ENCODE data around the gene CNTNAP5. TPM values are rescaled to one million over a fixed set of nuclear protein-coding genes. Genes with fewer than 3 reads are reported as not detected.

The CNTNAP5 gene
- total RNA-seq, 1 experiment from 2014 or later: not detected

DNA sequence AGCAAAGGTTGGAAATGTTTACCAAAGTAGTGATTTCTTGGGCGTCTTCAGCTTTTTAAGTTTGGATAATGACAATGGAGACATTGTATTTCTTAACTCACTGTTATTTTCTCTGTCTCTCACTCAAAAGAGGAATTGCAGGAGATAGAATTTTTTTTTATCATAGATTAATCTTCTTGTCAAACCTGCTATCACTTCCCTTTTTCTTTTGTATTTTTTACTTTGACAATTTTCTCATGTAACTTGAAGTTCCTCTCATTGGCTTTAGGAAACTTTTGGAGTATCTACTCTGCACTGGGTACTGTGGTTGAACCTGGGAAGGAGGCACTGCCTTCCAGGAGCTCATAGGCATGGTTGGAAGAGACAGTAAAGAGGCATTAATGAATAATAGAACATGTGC lies 489.1 kb downstream of the CNTNAP5 start:
- Histone ChIP-seq H3K4me3 (no peak overlapping the region), H3K36me3 (no peaks in the 10 kb centered on the region), H3K4me1 (no peaks in the 10 kb centered on the region), H3K27me3 (no peaks in the 10 kb centered on the region), H3K9me3 (replicated peaks) (no peaks in the 10 kb centered on the region), H3K27ac (no peak overlapping the region)
- no peak for DNase-seq

DNA sequence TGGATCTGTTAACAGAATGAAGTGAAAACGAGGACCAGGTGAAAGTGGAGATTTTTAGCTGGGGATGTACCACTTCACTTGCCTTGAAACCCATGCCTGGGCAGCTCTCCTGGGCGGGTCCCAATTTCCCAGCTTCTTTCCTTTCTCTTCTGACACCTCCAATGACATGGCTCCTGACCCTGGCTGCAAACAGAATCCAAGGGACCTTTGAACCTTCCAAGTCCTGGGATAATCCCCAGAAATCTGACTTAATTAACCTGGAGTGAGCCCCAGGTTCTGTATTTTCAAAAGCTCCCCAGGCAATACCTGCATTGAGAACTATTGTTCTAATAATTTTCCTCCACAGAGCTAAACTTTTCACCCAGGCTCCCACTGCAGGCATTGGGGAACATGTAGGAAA lies 495.9 kb downstream of the CNTNAP5 start:
- Histone ChIP-seq H3K9me3 (replicated peaks) (no peaks in the 10 kb centered on the region), H3K4me1 (no peaks in the 10 kb centered on the region), H3K4me3 (no peak overlapping the region), H3K27ac (no peak overlapping the region), H3K36me3 (no peaks in the 10 kb centered on the region), H3K27me3 (no peaks in the 10 kb centered on the region)
- no peak for DNase-seq

DNA sequence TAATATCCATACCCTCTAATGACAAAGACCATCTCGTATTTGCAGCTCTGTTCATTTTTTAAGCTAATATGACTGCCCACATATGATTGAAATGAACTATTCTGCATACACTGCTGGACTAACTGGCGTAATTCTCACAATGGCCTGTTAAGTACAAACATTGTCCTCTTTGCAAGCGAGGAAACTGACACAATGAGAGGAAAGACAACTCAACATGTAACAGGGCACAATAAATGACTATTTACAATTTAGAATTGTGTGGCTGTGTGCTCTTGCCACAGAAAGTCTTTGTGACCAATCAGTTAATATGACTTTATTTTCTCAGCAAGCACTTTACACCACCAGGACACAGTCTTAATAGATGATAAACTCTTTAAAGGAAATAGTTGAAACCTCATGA lies 498.0 kb downstream of the CNTNAP5 start:
- DNase-seq: no peak
- Histone ChIP-seq H3K36me3 (no peaks in the 10 kb centered on the region), H3K9me3 (replicated peaks) (no peaks in the 10 kb centered on the region), H3K27ac (no peak overlapping the region), H3K27me3 (0 out of 2 replicates have a peak, but pooled peaks cover 2% of the 10 kb centered on the region), H3K4me1 (no peaks in the 10 kb centered on the region), H3K4me3 (no peak overlapping the region)

DNA sequence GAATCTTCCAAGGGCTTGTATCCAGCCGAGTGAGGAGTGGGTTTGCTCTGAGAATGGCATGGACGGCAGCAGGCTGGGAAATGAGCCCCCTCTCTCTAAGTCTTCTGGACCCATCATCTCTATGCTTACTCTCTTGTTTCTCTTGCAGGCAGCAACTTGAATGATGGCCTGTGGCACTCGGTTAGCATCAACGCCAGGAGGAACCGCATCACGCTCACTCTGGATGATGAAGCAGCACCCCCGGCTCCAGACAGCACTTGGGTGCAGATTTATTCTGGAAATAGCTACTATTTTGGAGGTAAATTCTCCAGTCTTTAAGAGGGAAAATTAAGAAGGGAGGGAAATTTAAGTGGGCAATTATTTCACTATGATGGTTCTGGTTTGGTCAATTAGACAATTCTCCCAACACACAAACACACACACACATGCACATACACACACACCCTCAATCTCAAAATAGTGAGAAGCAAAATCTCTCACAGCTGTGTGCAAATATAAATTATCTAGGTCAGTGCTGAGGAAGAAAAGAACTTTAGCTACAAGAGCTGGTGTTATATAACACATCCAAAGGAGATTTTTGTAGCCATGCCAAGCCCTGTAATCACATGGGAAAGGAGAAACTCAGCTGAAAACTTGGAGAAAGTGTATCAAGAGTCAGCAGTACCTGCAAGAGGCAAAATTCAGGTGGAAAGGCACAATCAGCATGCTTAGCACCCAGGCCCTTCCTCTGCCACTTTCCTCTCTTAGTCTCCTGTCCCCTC lies 499.2 kb downstream of the CNTNAP5 start:
- no peak for DNase-seq
- Histone ChIP-seq H3K27ac (no peak overlapping the region), H3K27me3 (0 out of 2 replicates have a peak, but pooled peaks cover 2% of the 10 kb centered on the region), H3K9me3 (replicated peaks) (no peaks in the 10 kb centered on the region), H3K4me1 (no peaks in the 10 kb centered on the region), H3K4me3 (no peak overlapping the region), H3K36me3 (no peaks in the 10 kb centered on the region)

DNA sequence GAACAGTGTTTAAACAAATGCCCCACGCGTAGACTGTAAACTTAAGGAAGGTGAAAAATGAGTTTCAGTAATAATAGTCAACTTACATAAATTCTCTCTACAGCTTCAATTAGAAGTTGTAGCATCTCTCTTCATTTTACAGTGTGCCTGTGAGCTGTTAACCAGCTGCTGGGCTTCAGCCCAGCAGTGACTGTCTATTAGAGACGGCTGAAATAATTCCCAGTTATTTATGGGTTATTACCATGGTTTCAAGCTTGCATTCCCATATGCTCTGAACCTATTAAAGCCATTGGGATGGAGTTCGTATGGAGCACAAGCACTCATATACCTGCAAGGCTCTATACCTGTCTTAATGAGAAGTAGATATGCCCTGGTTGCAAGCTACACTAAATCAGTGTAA lies 501.1 kb downstream of the CNTNAP5 start:
- DNase-seq: no peak
- Histone ChIP-seq H3K4me1 (no peaks in the 10 kb centered on the region), H3K4me3 (no peak overlapping the region), H3K9me3 (replicated peaks) (no peaks in the 10 kb centered on the region), H3K36me3 (no peaks in the 10 kb centered on the region), H3K27ac (no peak overlapping the region), H3K27me3 (0 out of 2 replicates have a peak, but pooled peaks cover 2% of the 10 kb centered on the region)

DNA sequence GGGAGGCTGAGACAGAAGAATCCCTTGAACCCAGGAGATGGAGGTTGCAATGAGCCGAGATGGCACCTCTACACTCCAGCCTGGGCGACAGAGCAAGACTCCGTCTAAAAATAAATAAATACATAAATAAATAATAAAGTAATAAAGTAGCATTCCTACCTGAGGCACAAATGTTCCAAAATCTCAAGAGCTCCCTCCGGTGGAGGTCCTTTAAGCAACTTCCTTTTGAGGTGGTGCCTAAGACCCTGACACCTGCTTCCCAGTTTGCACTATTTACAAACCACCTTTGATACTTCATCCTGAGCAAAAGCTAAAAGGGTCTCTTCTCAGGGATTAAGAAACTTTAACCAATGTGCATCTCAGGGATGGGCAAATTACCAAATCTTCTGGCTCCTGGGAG lies 505.1 kb downstream of the CNTNAP5 start:
- H3K4me1 ChIP-seq: no peaks in the 10 kb centered on the region
- 0 out of 2 replicates have a peak, but pooled peaks cover 2% of the 10 kb centered on the region for H3K27me3 ChIP-seq
- no peaks in the 10 kb centered on the region for H3K9me3 ChIP-seq (replicated peaks)
- no peak overlapping the region for H3K4me3 ChIP-seq
- peak in 1 of 2 experiments; percentile 7 for DNase-seq
- H3K27ac ChIP-seq: no peak overlapping the region
- H3K36me3 ChIP-seq: no peaks in the 10 kb centered on the region

DNA sequence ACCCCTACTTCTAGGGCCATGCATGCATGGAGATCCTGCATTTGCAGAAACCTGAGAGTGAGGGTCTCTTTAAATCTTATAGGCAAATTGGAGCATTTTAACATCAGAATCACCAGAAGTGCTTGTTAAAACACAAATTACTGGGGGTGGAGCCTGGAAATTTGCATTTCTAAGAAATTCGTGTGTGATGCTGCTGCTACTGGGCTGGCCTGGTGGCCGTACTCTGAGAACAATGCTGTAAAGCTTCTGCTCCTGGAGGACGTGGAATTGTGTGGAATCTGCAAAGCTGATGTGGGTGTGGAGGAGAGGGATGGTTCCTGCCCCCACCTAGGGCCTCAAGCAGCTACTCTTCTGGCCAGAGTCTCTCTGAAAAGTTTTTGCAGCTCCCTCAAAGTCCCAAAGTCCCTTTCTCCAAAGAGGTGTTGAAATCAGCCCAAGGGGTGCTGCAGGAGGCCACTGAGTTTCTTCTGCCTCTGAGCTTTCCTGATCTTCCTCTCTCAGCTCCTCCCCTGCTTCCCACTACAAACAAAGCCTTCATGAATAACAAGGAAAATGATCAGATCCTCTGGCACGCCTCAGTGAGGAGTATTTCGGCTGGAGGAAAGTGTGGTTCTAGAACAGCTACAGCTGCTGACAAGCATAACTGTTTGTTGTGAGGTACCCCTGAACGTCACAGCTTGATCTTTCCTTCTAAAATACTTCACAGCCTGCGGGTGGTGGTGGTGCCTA lies 508.3 kb downstream of the CNTNAP5 start:
- Histone ChIP-seq H3K4me3 (no peak overlapping the region), H3K27me3 (peaks cover 6% of the 10 kb centered on the region; the same call in 1 of the 2 replicates), H3K27ac (no peak overlapping the region), H3K4me1 (no peaks in the 10 kb centered on the region), H3K36me3 (no peaks in the 10 kb centered on the region), H3K9me3 (replicated peaks) (no peaks in the 10 kb centered on the region)
- DNase-seq: no peak

DNA sequence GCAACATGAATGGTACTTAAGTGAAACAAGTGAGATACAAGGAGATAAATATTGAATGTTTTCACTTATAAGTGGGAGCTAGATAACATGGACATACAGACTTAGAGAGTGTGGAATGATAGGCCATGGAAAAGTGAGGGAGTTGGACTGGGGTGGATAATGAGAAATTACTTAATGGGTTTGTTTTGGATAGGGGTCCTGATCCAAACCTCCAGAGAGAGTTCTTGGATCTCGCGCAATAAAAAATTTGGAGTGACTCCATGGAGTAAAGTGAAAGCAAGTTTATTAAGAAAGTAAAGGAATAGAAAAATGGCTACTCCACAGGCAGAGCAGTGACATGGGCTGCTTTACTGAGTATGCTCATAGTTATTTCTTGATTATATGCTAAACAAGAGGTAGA lies 508.9 kb downstream of the CNTNAP5 start:
- Histone ChIP-seq H3K4me3 (no peak overlapping the region), H3K27me3 (peaks cover 6% of the 10 kb centered on the region; the same call in 1 of the 2 replicates), H3K36me3 (no peaks in the 10 kb centered on the region), H3K27ac (no peak overlapping the region), H3K9me3 (replicated peaks) (no peaks in the 10 kb centered on the region), H3K4me1 (no peaks in the 10 kb centered on the region)
- no peak for DNase-seq

DNA sequence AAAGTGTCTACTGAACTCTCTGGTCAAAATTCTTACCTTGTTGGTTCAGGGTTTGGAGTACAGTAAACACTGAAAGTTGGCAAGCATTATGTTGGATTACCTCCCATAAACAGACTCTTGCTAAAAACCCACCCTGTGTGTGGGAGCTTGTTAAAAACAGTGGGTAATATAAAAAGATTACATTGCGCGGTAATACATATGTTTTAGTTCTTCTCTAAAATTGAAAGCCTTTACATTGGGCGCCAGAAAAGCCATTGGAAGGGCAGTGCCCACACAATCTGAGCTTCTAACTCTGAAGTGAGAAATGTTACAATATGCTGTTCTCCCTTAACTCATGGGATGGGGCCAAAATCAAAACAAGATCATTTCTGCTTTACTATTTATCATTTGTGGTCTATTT lies 510.7 kb downstream of the CNTNAP5 start:
- Histone ChIP-seq H3K27ac (no peak overlapping the region), H3K9me3 (replicated peaks) (no peaks in the 10 kb centered on the region), H3K27me3 (peaks cover 6% of the 10 kb centered on the region; the same call in 1 of the 2 replicates), H3K36me3 (no peaks in the 10 kb centered on the region), H3K4me1 (no peaks in the 10 kb centered on the region), H3K4me3 (no peak overlapping the region)
- DNase-seq: no peak

DNA sequence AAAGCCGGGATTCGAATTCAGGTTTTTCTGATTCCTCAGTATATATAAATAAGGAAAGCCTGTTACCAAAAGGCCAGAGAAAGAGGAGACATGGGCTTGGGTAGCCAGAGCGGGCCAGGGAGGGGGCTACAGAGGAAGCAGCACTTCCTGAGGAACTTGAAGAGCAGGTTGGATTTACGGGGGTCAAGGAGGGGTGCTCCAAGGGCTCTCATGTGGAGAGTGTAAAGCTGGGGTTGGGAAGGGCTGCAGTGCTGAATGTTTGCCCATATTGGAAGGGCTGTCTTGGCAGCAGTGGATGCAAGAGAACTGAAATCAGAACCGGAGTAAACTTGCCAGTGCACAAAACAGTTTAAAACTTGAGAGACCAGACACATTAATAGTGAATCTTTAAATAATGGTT lies 511.5 kb downstream of the CNTNAP5 start:
- H3K27ac ChIP-seq: no peak overlapping the region
- H3K9me3 ChIP-seq (replicated peaks): no peaks in the 10 kb centered on the region
- no peaks in the 10 kb centered on the region for H3K4me1 ChIP-seq
- peaks cover 6% of the 10 kb centered on the region; the same call in 1 of the 2 replicates for H3K27me3 ChIP-seq
- DNase-seq: no peak
- H3K4me3 ChIP-seq: no peak overlapping the region
- no peaks in the 10 kb centered on the region for H3K36me3 ChIP-seq

DNA sequence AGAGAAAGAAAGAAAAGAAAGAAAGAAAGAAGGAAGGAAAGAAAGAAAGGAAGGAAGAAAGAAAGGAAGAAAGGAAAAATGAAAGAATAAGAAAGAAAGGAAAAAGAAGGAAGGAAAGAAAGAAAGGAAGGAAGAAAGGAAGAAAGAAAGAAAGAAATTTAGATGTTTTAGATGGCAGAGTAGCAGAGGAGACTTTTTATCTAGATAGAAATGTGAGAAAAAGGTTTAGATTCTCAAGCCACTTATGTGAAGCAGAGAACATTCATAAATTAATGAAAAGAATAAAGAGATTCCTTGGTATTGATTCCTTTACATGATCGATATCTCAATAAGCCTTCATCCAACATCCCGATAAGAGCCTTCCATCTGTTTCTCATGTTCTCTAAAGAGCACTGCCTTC lies 513.5 kb downstream of the CNTNAP5 start:
- DNase-seq: no peak
- no peak overlapping the region for H3K4me3 ChIP-seq

DNA sequence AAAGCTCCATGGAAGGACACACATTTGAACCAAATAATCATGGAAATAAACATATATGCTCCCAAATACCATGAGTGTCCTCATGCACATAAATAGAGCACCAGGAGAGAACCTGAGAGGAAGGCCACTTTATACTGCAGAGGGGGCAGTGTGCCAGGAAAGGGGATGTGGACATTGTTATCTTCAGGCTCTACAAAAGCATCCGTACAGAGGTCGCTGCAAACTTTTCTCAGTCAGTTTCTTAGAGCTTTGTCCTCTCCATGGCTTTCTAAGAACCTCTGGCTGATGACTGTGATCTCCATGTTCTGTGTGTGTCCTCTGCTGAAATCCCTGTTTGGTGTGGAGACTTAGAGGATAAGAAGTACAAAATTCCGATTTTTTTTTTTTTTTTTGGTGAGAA lies 515.7 kb downstream of the CNTNAP5 start:
- Histone ChIP-seq H3K4me3 (no peak overlapping the region), H3K27me3 (peaks cover 11% of the 10 kb centered on the region; the same call in 1 of the 2 replicates), H3K36me3 (no peaks in the 10 kb centered on the region), H3K27ac (no peak overlapping the region), H3K4me1 (no peaks in the 10 kb centered on the region), H3K9me3 (replicated peaks) (no peaks in the 10 kb centered on the region)
- DNase-seq: no peak

More for the DNA sequence above, 513.5 kb downstream of the CNTNAP5 start:
- Histone ChIP-seq H3K36me3 (no peaks in the 10 kb centered on the region), H3K9me3 (replicated peaks) (no peaks in the 10 kb centered on the region), H3K27me3 (peaks cover 6% of the 10 kb centered on the region; the same call in 1 of the 2 replicates), H3K27ac (no peak overlapping the region), H3K4me1 (no peaks in the 10 kb centered on the region)

DNA sequence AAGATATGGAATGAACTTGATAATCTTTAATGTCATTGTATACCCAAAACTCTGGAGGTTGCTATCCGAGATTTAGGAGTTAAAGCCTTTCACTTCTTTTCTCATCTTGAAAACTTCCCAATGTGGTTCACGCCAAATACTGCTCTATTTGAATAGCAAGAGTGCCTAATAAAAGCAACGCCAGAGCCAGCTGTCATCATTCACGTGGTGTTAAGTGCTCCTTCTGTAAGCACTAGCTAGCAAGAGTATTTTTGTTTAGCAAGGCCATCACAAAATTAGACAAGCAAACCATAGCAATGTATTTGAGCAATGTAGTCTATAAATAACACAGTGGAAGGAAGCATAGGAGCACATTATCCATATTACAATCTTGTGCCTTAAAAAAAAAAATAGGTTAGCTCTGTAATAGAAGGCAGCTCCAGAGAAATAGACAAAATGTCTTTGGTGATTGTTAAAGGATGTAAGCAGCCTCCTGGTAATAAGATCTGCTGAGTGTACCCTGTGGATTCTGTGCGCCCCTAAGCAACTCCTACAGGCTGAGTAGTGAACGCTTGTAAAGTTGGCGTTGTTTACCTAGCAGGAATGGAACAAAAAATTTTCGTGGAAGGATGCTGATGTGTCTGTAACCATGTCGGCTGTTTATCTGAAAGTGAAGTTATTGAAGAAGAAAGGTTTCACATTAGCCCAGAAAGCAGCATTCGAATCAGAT lies 518.0 kb downstream of the CNTNAP5 start:
- Histone ChIP-seq H3K4me3 (no peak overlapping the region), H3K36me3 (no peaks in the 10 kb centered on the region), H3K27ac (no peak overlapping the region), H3K27me3 (0 out of 2 replicates have a peak, but pooled peaks cover 5% of the 10 kb centered on the region), H3K9me3 (replicated peaks) (no peaks in the 10 kb centered on the region), H3K4me1 (no peaks in the 10 kb centered on the region)
- no peak for DNase-seq

DNA sequence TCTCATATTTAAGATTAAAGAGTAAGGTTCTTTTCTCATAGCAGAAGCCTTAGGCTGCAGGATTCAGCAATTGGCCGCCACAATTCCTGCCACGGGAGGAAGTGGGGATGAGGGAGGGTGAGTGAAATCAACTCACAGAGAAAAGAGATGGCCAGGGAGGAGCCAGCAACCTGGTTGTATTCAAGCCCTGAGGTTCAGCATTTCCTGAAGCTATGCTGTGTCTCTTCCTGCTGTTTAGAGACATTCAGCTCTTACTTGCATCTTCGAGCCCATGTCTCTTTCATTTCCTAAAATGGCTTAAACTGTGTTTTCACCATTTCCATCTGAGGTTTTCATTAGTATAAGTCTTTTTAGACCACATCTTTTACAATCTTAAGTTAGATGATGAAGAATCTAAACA lies 522.6 kb downstream of the CNTNAP5 start:
- Histone ChIP-seq H3K9me3 (replicated peaks) (no peaks in the 10 kb centered on the region), H3K4me1 (no peaks in the 10 kb centered on the region), H3K27ac (no peak overlapping the region), H3K36me3 (no peaks in the 10 kb centered on the region), H3K27me3 (0 out of 2 replicates have a peak, but pooled peaks cover 5% of the 10 kb centered on the region), H3K4me3 (no peak overlapping the region)
- no peak for DNase-seq

Data from SJCRH30 (cell line).